ENCODE measurements around the gene SYNCRIP.
A peak's percentile ranks its signal among the peaks of the same experiment; 100 is the strongest.

DNA sequence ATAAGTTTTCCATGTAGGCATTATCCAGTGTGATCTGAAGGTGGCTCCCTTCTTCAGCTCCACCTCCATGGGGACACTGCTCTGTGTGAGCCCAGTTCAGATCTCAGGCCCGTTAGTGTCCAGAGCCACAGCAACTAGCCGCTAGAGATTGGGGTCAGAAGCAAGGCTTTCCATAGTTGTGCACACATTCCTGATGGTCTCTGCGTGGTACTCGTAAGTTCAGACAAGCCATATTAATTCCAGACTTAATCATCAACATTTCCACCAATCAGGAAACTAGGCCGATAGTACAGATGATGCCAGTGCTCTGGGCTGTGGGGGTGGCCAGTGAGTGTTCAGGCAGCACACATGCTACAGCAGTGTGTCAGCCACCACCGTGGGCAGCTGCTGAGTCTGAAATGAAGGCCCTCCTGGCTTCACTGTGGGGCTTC, 17.5 kb upstream of the SYNCRIP start:
- TF ChIP-seq, protein P1, sequence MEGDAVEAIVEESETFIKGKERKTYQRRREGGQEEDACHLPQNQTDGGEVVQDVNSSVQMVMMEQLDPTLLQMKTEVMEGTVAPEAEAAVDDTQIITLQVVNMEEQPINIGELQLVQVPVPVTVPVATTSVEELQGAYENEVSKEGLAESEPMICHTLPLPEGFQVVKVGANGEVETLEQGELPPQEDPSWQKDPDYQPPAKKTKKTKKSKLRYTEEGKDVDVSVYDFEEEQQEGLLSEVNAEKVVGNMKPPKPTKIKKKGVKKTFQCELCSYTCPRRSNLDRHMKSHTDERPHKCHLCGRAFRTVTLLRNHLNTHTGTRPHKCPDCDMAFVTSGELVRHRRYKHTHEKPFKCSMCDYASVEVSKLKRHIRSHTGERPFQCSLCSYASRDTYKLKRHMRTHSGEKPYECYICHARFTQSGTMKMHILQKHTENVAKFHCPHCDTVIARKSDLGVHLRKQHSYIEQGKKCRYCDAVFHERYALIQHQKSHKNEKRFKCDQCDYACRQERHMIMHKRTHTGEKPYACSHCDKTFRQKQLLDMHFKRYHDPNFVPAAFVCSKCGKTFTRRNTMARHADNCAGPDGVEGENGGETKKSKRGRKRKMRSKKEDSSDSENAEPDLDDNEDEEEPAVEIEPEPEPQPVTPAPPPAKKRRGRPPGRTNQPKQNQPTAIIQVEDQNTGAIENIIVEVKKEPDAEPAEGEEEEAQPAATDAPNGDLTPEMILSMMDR (conservative IDR thresholded peaks at IDR 0.05 in 1 of 2, IDR thresholded peaks at IDR 0.05 in 1 of 2; ENCODE audit: low read depth in 1 of 2, low read length in 2 of 2), result peak in 1 of 2 donors; percentile 47
- TF ChIP-seq EZH2 (IDR thresholded peaks at IDR 0.05; ENCODE audit: low read length, missing control alignments), result no peak

Measured in fibroblast of lung (primary cell).